Measurements from ENCODE around the gene AP1B1. TPM values are rescaled to one million over a fixed set of nuclear protein-coding genes. Genes with fewer than 3 reads are reported as not detected.

AP1B1 gene
- total RNA-seq, 1 experiment from 2014 or later = 101 TPM

DNA sequence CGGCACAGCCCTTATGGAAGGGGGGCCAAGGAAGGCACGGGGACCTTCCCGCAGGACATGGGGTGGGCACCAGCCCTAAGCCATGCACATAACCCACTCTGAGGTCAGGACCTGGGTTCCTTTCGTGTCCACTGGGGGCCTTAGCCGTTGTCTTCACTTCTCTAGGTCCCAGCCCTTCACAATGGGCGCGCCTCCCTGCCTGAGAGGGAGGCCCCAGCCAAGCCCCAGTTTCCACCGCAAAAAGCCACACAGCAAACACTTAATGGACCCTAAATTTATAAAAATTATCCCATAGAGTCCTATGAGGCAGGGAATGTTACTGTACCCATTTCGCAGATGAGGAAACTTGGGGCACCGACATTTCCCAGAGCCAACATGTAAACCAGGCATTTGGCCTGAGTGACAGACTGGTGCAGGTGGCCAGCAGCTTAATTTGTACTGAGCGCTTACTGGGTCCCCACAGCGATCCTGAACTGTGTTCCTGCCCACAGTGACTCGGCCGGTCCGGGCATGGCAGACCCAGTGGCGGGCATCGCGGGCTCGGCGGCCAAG lies 80.7 kb downstream of the AP1B1 start:
- H3K4me1 ChIP-seq = peaks cover 22% of the 10 kb centered on the region
- peak overlapping the region; percentile 82 for H3K4me3 ChIP-seq (ENCODE audit: low read depth, low read length)
- Mint-ChIP-seq H3K27me3 (ENCODE audit: insufficient read depth, unreplicated experiment) (no peaks in the 10 kb centered on the region), H3K27ac (ENCODE audit: unreplicated experiment) (peak overlapping the region; percentile 79), H3K9me3 (ENCODE audit: unreplicated experiment) (no peaks in the 10 kb centered on the region), H3K4me3 (ENCODE audit: unreplicated experiment) (peak overlapping the region; percentile 90), H3K36me3 (ENCODE audit: insufficient read depth, unreplicated experiment) (peaks cover 10% of the 10 kb centered on the region), H3K4me1 (ENCODE audit: low read depth, unreplicated experiment) (no peaks in the 10 kb centered on the region)
- CTCF ChIA-PET = interaction anchor here (2.4 kb wide), 1 partner anchor 13 kb away, joined by 17 read pairs; no protein-coding TSS in a partner anchor
- TF ChIP-seq, protein P1, sequence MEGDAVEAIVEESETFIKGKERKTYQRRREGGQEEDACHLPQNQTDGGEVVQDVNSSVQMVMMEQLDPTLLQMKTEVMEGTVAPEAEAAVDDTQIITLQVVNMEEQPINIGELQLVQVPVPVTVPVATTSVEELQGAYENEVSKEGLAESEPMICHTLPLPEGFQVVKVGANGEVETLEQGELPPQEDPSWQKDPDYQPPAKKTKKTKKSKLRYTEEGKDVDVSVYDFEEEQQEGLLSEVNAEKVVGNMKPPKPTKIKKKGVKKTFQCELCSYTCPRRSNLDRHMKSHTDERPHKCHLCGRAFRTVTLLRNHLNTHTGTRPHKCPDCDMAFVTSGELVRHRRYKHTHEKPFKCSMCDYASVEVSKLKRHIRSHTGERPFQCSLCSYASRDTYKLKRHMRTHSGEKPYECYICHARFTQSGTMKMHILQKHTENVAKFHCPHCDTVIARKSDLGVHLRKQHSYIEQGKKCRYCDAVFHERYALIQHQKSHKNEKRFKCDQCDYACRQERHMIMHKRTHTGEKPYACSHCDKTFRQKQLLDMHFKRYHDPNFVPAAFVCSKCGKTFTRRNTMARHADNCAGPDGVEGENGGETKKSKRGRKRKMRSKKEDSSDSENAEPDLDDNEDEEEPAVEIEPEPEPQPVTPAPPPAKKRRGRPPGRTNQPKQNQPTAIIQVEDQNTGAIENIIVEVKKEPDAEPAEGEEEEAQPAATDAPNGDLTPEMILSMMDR (IDR thresholded peaks at IDR 0.05; ENCODE audit: insufficient read depth in 1 of 2, low read depth in 1 of 2, low read length in 1 of 2, severe bottlenecking in 1 of 2, unreplicated experiment in 1 of 2) = no peak
- peak in 1 of 2 experiments; percentile 32 for DNase-seq
- intact Hi-C loops (cut with micrococcal nuclease; ENCODE audit: unreplicated experiment) = loop anchor here (1.0 to 10.0 kb wide), 2 partner anchors 52 to 217 kb away; no protein-coding TSS in a partner anchor
- POLR2A ChIA-PET = no interaction called here
- 0 out of 2 replicates have a peak, but pooled peaks cover 1% of the 10 kb centered on the region for H3K36me3 ChIP-seq (ENCODE audit: control insufficient read depth, insufficient read depth, low read length)
- H3K9me3 ChIP-seq = no peaks in the 10 kb centered on the region
- TSS peak; percentile 22 for BruUV-seq (replicated peaks)
- no peaks in the 10 kb centered on the region for H3K27me3 ChIP-seq (replicated peaks; ENCODE audit: control insufficient read depth, insufficient read depth, low read length)

DNA sequence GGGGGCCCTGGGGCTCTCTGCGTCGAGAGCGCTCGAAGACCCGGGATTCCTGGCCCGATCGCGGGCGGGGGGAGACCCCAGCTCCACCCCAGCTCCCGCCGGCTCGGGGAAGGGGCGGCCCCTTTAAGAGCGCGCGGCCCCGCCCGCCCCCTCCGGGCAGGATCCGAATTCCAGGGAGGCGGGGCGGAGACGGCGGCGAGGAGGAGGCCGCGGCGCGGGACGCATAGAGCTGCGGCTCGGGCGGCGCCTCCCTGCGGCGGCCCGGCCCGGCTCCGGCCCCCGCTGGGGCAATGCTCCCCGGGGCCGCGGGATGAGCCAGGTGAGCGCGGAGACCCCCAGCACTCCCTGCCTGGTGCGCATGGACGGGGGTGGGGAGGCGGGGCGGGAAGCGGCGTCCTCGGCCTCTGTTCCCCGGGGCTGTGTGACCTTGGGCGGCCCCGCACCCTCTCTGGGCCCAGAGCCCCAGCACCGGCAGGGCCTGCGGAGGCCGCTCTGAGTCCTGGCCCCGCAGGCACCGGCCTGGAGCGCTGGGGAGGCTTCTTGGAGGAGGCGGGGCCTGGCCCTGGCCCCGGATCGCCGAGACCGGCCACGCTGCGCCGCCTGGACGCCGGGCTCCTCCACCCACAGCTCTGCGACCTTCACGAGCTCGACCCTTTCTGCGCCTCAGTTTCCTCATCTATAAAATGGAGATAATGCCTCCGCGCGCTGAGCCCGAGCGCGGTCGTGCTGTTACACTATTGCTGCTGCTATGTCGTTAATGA lies 81.4 kb downstream of the AP1B1 start:
- H3K9me3 Mint-ChIP-seq (ENCODE audit: unreplicated experiment) = no peaks in the 10 kb centered on the region
- peaks cover 17% of the 10 kb centered on the region for H3K36me3 Mint-ChIP-seq (ENCODE audit: insufficient read depth, unreplicated experiment)
- ChIA-PET CTCF (interaction anchor here (0.5 to 2.4 kb wide), 5 partner anchors 14 to 1316 kb away, joined by 3 to 17 read pairs (median 4); no protein-coding TSS in a partner anchor), POLR2A (interaction anchor here (0.5 to 0.7 kb wide), 4 partner anchors 8 to 1020 kb away, joined by 3 to 8 read pairs (median 4); partner anchors contain the start of genes RASL10A and TBC1D10A)
- no peaks in the 10 kb centered on the region for H3K9me3 ChIP-seq
- peak; percentile 84 to 91 for DNase-seq
- H3K27ac Mint-ChIP-seq (ENCODE audit: unreplicated experiment) = peak overlapping the region; percentile 79
- no TSS peak for BruUV-seq (replicated peaks)
- intact Hi-C loops (cut with micrococcal nuclease; ENCODE audit: unreplicated experiment) = loop anchor here (1.0 to 10.0 kb wide), 2 partner anchors 52 to 218 kb away; no protein-coding TSS in a partner anchor
- H3K36me3 ChIP-seq (ENCODE audit: control insufficient read depth, insufficient read depth, low read length) = 0 out of 2 replicates have a peak, but pooled peaks cover 1% of the 10 kb centered on the region
- H3K27me3 ChIP-seq (replicated peaks; ENCODE audit: control insufficient read depth, insufficient read depth, low read length) = no peaks in the 10 kb centered on the region
- peaks cover 22% of the 10 kb centered on the region for H3K4me1 ChIP-seq
- H3K4me3 ChIP-seq (ENCODE audit: low read depth, low read length) = peak overlapping the region; percentile 82
- H3K27me3 Mint-ChIP-seq (ENCODE audit: insufficient read depth, unreplicated experiment) = no peaks in the 10 kb centered on the region
- H3K4me3 Mint-ChIP-seq (ENCODE audit: unreplicated experiment) = peak overlapping the region; percentile 90
- H3K4me1 Mint-ChIP-seq (ENCODE audit: low read depth, unreplicated experiment) = no peaks in the 10 kb centered on the region
- TF ChIP-seq, protein P1 (IDR thresholded peaks at IDR 0.05; ENCODE audit: insufficient read depth in 1 of 2, low read depth in 1 of 2, low read length in 1 of 2, severe bottlenecking in 1 of 2, unreplicated experiment in 1 of 2) = no peak

DNA sequence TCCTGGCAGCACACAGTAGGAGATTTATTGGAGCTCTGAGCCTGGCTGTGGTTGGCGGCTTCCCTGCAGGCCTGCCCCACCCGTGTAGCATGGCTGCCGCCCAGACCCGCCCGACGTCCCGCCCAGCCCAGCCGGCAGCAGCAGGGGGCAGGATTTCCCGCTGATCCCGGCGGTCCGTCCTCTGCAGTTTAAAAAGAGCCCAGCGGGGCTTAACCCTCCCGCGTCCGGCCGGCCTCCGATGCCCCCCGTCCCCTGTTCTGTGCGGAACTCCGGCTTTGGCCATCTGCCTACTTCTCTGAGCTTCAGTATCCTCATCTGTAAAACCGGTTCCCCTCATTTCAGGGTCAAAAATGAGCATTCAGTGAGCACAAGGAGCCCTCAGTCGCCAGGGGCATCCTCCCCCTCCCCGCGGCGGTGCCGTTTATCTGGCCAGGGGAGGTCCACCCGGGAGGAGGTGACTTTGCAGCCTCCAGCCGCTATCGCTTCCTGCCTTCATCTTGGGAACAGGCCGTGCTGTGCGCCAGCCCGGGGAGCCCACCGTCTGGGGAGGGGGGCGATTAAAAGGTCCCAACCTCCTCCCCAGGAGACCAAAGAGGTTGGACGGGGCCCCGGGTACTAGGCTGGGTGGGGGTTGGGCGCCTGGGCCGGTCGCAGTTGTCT lies 82.1 kb downstream of the AP1B1 start, which contains the start of gene GAS2L1:
Gene GAS2L1, plus strand, starts transcription at position 476 of the 660 bp plus-strand sequence. CDS start 1,456 bp downstream, outside the sequence.
- Mint-ChIP-seq H3K36me3 (ENCODE audit: insufficient read depth, unreplicated experiment) (peaks cover 24% of the 10 kb centered on the region), H3K27me3 (ENCODE audit: insufficient read depth, unreplicated experiment) (no peaks in the 10 kb centered on the region), H3K9me3 (ENCODE audit: unreplicated experiment) (no peaks in the 10 kb centered on the region), H3K4me1 (ENCODE audit: low read depth, unreplicated experiment) (no peaks in the 10 kb centered on the region), H3K27ac (ENCODE audit: unreplicated experiment) (peak within 1 kb of the TSS; percentile 79), H3K4me3 (ENCODE audit: unreplicated experiment) (peak within 1 kb of the TSS; percentile 90)
- CTCF ChIA-PET = interaction anchor here (0.7 to 2.4 kb wide), 4 partner anchors 15 to 1315 kb away, joined by 3 to 17 read pairs (median 5); no protein-coding TSS in a partner anchor
- no peaks in the 10 kb centered on the region for H3K27me3 ChIP-seq (replicated peaks; ENCODE audit: control insufficient read depth, insufficient read depth, low read length)
- peak within 1 kb of the TSS; percentile 82 for H3K4me3 ChIP-seq (ENCODE audit: low read depth, low read length)
- BruUV-seq (replicated peaks) = no TSS peak
- no peaks in the 10 kb centered on the region for H3K9me3 ChIP-seq
- POLR2A ChIA-PET = interaction anchor here (0.5 to 0.7 kb wide), 2 partner anchors 9 to 488 kb away, joined by 3 read pairs; partner anchors contain the start of gene RASL10A
- TF ChIP-seq, protein P1 (IDR thresholded peaks at IDR 0.05; ENCODE audit: insufficient read depth in 1 of 2, low read depth in 1 of 2, low read length in 1 of 2, severe bottlenecking in 1 of 2, unreplicated experiment in 1 of 2) = peak; percentile 73 to 78
- intact Hi-C loops (cut with micrococcal nuclease; ENCODE audit: unreplicated experiment) = loop anchor here (10.0 kb wide), 1 partner anchor 218 kb away; no protein-coding TSS in a partner anchor
- peak; percentile 86 to 92 for DNase-seq
- H3K4me1 ChIP-seq = peaks cover 22% of the 10 kb centered on the region
- H3K36me3 ChIP-seq (ENCODE audit: control insufficient read depth, insufficient read depth, low read length) = 0 out of 2 replicates have a peak, but pooled peaks cover 1% of the 10 kb centered on the region
